HS-27A (cell line): Measurements from ENCODE around the gene TRIM21.
"Not testable (repeated sequence)": the region's sequence is repeated elsewhere in the genome, so short reads cannot be mapped to it uniquely, and the experiment has no call there.

ENCODE experiments used
- DNase-seq: peaks from one replicate; pipeline ENCODE4 v3.0.0-alpha.2; 2012; ENCODE audit warnings: low read depth, missing footprints

The TRIM21 gene

GRCh38 chr11:4393209-4393857, at the start of gene TRIM21:
Gene TRIM21, minus strand, starts transcription at chr11:4393702. Its CDS starts 3,293 bp downstream, at chr11:4390409.
- peak; percentile 35 for DNase-seq

- DNase-seq: no peak
Observed at GRCh38 chr11:4441515-4441914, 48.0 kb upstream of the TRIM21 start.

GRCh38 chr11:4436411-4436810, 42.9 kb upstream of the TRIM21 start:
- DNase-seq: no peak

- DNase-seq: no peak
Observed at GRCh38 chr11:4433856-4434255, 40.4 kb upstream of the TRIM21 start.

GRCh38 chr11:4430051-4430450, 36.5 kb upstream of the TRIM21 start:
- DNase-seq: no peak

- no peak for DNase-seq
Observed at GRCh38 chr11:4418403-4418802, 24.9 kb upstream of the TRIM21 start.

GRCh38 chr11:4416816-4417215, 23.3 kb upstream of the TRIM21 start:
- no peak for DNase-seq

- no peak for DNase-seq
Observed at GRCh38 chr11:4416306-4416705, 22.8 kb upstream of the TRIM21 start.

GRCh38 chr11:4406206-4406605, 12.7 kb upstream of the TRIM21 start:
- not testable (repeated sequence) for DNase-seq

- no peak for DNase-seq
Observed at GRCh38 chr11:4393858-4394223, 339 bp upstream of the TRIM21 start.

GRCh38 chr11:4388221-4388620, 5.3 kb downstream of the TRIM21 start:
- DNase-seq: no peak

GRCh38 chr11:4385978-4386740, 7.3 kb downstream of the TRIM21 start:
- no peak for DNase-seq

GRCh38 chr11:4381901-4382300, 11.6 kb downstream of the TRIM21 start:
- DNase-seq: no peak

- no peak for DNase-seq
Observed at GRCh38 chr11:4375431-4376140, 17.9 kb downstream of the TRIM21 start.

- no peak for DNase-seq
Observed at GRCh38 chr11:4370166-4370565, 23.3 kb downstream of the TRIM21 start.

- no peak for DNase-seq
Observed at GRCh38 chr11:4368286-4368685, 25.2 kb downstream of the TRIM21 start, which contains the start of gene OR52B4. Gene OR52B4, minus strand, starts transcription at chr11:4368386. Its CDS starts 91 bp downstream, at chr11:4368295.

- not testable (repeated sequence) for DNase-seq
Observed at GRCh38 chr11:4348142-4348541, 45.4 kb downstream of the TRIM21 start.

GRCh38 chr11:4345366-4345765, 48.1 kb downstream of the TRIM21 start:
- DNase-seq: not testable (repeated sequence)
